ENCODE data around the gene HYAL1. TPM values are rescaled to one million over a fixed set of nuclear protein-coding genes. Genes with fewer than 3 reads are reported as not detected.

HYAL1 gene
- total RNA-seq, 4 donors from 2014 or later = 2.1 to 30.5 (median 22.1) TPM

DNA sequence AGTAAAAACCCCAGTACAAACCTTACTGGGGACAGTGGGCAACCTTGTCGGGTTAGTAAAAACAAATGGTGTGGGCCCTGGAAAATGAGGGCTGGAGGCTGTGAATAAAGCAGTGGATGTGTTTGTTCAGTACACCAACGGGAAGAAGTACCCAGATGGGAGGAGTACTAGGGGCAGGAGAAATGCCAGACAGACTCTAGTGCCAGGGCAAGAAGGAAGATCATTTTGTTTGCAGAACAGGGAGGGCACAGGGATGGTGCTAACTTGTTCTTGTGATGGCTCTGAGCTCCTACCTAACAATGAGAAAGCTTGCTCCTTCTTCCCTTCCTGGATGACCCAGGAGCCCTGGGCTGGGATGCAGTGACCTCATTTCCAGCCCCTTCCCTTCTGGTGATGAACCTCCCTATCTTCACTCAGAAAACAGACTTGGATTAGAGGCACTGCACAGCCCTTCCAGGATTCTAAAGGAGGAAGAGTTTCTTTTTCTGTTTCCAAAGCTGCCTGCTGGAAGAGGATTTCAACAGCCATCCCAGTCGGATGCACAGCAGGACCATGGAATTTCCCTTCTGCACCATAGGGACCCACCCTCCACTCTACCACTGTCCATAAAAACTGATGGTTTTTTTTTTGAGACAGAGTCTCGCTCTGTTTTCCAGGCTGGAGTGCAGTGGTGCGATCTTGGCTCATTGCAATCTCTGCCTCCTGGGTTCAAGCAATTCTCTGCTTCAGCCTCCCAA lies 31.1 kb upstream of the HYAL1 start:
- Histone ChIP-seq H3K9me3 (no peaks in the 10 kb centered on the region), H3K4me3 (no peak overlapping the region), H3K36me3 (no peaks in the 10 kb centered on the region), H3K27ac (peak overlapping the region; percentile 94 to 99), H3K4me1 (peaks cover 4 to 6% of the 10 kb centered on the region in 2 donors), H3K27me3 (no peaks in the 10 kb centered on the region)
- intact Hi-C loops (cut with DNase I; ENCODE audit: low total_unique reads) = no loop called here
- DNase-seq = no peak
- TF ChIP-seq POLR2A (IDR thresholded peaks at IDR 0.05) = no peak
- TF ChIP-seq, protein P1, sequence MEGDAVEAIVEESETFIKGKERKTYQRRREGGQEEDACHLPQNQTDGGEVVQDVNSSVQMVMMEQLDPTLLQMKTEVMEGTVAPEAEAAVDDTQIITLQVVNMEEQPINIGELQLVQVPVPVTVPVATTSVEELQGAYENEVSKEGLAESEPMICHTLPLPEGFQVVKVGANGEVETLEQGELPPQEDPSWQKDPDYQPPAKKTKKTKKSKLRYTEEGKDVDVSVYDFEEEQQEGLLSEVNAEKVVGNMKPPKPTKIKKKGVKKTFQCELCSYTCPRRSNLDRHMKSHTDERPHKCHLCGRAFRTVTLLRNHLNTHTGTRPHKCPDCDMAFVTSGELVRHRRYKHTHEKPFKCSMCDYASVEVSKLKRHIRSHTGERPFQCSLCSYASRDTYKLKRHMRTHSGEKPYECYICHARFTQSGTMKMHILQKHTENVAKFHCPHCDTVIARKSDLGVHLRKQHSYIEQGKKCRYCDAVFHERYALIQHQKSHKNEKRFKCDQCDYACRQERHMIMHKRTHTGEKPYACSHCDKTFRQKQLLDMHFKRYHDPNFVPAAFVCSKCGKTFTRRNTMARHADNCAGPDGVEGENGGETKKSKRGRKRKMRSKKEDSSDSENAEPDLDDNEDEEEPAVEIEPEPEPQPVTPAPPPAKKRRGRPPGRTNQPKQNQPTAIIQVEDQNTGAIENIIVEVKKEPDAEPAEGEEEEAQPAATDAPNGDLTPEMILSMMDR (IDR thresholded peaks at IDR 0.05) = no peak

GRCh38 chr3:50333744-50334328 lies 30.5 kb upstream of the HYAL1 start:
- no peaks in the 10 kb centered on the region for H3K27me3 ChIP-seq
- peak in 1 of 2 donors; percentile 67 for DNase-seq
- no peaks in the 10 kb centered on the region for H3K36me3 ChIP-seq
- no peak overlapping the region for H3K4me3 ChIP-seq
- TF ChIP-seq, protein P1 (IDR thresholded peaks at IDR 0.05) = no peak
- TF ChIP-seq POLR2A (IDR thresholded peaks at IDR 0.05) = peak in 1 of 2 donors; percentile 25
- intact Hi-C loops (cut with DNase I; ENCODE audit: low total_unique reads) = no loop called here
- H3K9me3 ChIP-seq = no peaks in the 10 kb centered on the region
- peak overlapping the region; percentile 94 to 99 for H3K27ac ChIP-seq
- H3K4me1 ChIP-seq = peaks cover 4% of the 10 kb centered on the region in 2 donors

GRCh38 chr3:50331364-50331907 lies 28.1 kb upstream of the HYAL1 start:
- DNase-seq = peak in 1 of 2 donors; percentile 22
- TF ChIP-seq POLR2A (IDR thresholded peaks at IDR 0.05) = no peak
- TF ChIP-seq, protein P1 (IDR thresholded peaks at IDR 0.05) = no peak
- peaks cover 4 to 8% of the 10 kb centered on the region in 2 donors for H3K4me1 ChIP-seq
- no peak overlapping the region for H3K4me3 ChIP-seq
- no peaks in the 10 kb centered on the region for H3K27me3 ChIP-seq
- intact Hi-C loops (cut with DNase I; ENCODE audit: low total_unique reads) = no loop called here
- H3K36me3 ChIP-seq = no peaks in the 10 kb centered on the region
- no peaks in the 10 kb centered on the region for H3K9me3 ChIP-seq
- H3K27ac ChIP-seq = no peak overlapping the region

GRCh38 chr3:50330330-50330729 lies 27.0 kb upstream of the HYAL1 start:
- intact Hi-C loops (cut with DNase I; ENCODE audit: low total_unique reads) = no loop called here
- peaks cover 4 to 8% of the 10 kb centered on the region in 2 donors for H3K4me1 ChIP-seq
- H3K36me3 ChIP-seq = no peaks in the 10 kb centered on the region
- TF ChIP-seq POLR2A (IDR thresholded peaks at IDR 0.05) = no peak
- TF ChIP-seq, protein P1 (IDR thresholded peaks at IDR 0.05) = no peak
- no peak overlapping the region for H3K4me3 ChIP-seq
- H3K9me3 ChIP-seq = no peaks in the 10 kb centered on the region
- no peak overlapping the region for H3K27ac ChIP-seq
- H3K27me3 ChIP-seq = no peaks in the 10 kb centered on the region
- DNase-seq = peak in 1 of 2 donors; percentile 20
